ENCODE measurements around the gene SASH1. TPM values are rescaled to one million over a fixed set of nuclear protein-coding genes. Genes with fewer than 3 reads are reported as not detected.

SASH1 gene
- total RNA-seq, 1 donor from 2014 or later, result 70.2 TPM

DNA sequence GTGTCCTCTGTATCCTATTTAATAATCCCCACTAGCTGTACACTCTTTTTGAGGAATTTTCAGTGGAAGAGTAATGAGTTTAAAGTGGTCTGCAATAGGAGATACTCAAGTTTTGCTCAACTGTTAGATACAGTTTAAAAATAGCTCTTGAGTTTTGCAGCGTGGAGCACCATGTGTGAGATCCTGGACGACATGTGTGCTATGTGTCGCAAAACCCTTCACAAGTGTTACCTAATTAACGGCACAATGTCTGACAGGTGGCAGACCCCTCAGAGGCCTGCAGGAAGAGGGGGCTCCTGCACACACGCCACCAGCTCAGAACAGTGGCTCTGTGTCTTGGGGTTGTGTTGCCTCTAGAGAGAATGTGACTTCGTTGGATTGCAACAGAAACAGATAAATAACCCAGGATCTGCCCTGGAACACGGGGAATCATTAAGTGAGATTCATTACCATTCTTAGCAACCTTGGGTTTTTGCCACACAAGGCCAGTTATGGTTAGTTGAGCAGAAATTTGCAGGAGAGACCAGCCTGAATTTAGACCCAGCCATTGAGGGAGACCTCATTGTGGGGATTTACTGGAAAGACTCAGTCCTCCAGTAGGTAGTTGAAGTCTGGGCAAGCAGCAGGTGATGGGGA, 73.8 kb downstream of the SASH1 start:
- no peaks in the 10 kb centered on the region for H3K36me3 ChIP-seq
- H3K27ac ChIP-seq, result no peak overlapping the region
- intact Hi-C loops (cut with DNase I), result loop anchor here (2.0 kb wide), 1 partner anchor 22 kb away; no protein-coding TSS in a partner anchor
- H3K4me1 ChIP-seq, result peaks cover 5 to 24% of the 10 kb centered on the region in 2 donors
- TF ChIP-seq, protein P1, sequence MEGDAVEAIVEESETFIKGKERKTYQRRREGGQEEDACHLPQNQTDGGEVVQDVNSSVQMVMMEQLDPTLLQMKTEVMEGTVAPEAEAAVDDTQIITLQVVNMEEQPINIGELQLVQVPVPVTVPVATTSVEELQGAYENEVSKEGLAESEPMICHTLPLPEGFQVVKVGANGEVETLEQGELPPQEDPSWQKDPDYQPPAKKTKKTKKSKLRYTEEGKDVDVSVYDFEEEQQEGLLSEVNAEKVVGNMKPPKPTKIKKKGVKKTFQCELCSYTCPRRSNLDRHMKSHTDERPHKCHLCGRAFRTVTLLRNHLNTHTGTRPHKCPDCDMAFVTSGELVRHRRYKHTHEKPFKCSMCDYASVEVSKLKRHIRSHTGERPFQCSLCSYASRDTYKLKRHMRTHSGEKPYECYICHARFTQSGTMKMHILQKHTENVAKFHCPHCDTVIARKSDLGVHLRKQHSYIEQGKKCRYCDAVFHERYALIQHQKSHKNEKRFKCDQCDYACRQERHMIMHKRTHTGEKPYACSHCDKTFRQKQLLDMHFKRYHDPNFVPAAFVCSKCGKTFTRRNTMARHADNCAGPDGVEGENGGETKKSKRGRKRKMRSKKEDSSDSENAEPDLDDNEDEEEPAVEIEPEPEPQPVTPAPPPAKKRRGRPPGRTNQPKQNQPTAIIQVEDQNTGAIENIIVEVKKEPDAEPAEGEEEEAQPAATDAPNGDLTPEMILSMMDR (IDR thresholded peaks at IDR 0.05), result no peak
- no peaks in the 10 kb centered on the region for H3K27me3 ChIP-seq
- H3K9me3 ChIP-seq, result no peaks in the 10 kb centered on the region
- H3K4me3 ChIP-seq, result no peak overlapping the region
- no peak for DNase-seq (ENCODE audit: low spot score in 2 of 2)

- Histone ChIP-seq H3K4me3 (no peak overlapping the region), H3K27ac (no peak overlapping the region), H3K4me1 (peaks cover 5 to 24% of the 10 kb centered on the region in 2 donors), H3K27me3 (no peaks in the 10 kb centered on the region), H3K9me3 (no peaks in the 10 kb centered on the region), H3K36me3 (no peaks in the 10 kb centered on the region)
- TF ChIP-seq, protein P1 (IDR thresholded peaks at IDR 0.05), result no peak
- no peak for DNase-seq (ENCODE audit: low spot score in 2 of 2)
- intact Hi-C loops (cut with DNase I), result loop anchor here (2.0 kb wide), 1 partner anchor 22 kb away; no protein-coding TSS in a partner anchor
Observed at GRCh38 chr6:148417045-148417444, 74.4 kb downstream of the SASH1 start.

- Histone ChIP-seq H3K4me1 (peaks cover 5 to 20% of the 10 kb centered on the region in 2 donors), H3K4me3 (no peak overlapping the region), H3K36me3 (no peaks in the 10 kb centered on the region), H3K27ac (no peak overlapping the region), H3K27me3 (no peaks in the 10 kb centered on the region), H3K9me3 (no peaks in the 10 kb centered on the region)
- DNase-seq (ENCODE audit: low spot score in 2 of 2), result no peak
- TF ChIP-seq, protein P1 (IDR thresholded peaks at IDR 0.05), result no peak
- intact Hi-C loops (cut with DNase I), result no loop called here
Observed at GRCh38 chr6:148419430-148419829, 76.8 kb downstream of the SASH1 start.

DNA sequence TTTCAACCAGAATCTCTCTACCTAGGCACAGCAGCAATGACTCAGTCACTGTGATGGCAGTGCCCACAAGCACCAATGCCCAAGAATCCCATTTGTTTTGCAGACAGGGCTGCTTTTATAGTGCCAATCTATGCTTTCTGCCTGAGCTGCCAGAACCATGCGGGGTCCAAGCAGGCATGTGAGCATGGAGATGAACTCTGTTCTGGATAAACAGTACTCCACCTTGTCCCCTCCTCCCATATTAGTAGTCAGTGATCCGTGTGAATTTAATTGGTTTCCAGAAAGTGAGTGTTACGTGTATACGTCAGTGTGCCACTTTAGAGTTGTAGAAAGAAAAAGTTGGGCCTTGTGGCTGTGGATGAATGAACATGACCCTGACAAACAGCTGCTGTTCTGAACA, 79.4 kb downstream of the SASH1 start:
- Histone ChIP-seq H3K27me3 (no peaks in the 10 kb centered on the region), H3K9me3 (no peaks in the 10 kb centered on the region), H3K36me3 (no peaks in the 10 kb centered on the region), H3K4me1 (peaks cover 0 to 5% of the 10 kb centered on the region in 2 donors), H3K27ac (no peak overlapping the region), H3K4me3 (no peak overlapping the region)
- no peak for DNase-seq (ENCODE audit: low spot score in 2 of 2)
- intact Hi-C loops (cut with DNase I), result no loop called here
- TF ChIP-seq, protein P1 (IDR thresholded peaks at IDR 0.05), result no peak

- TF ChIP-seq, protein P1 (IDR thresholded peaks at IDR 0.05), result no peak
- Histone ChIP-seq H3K9me3 (no peaks in the 10 kb centered on the region), H3K36me3 (no peaks in the 10 kb centered on the region), H3K4me3 (no peak overlapping the region), H3K27ac (no peak overlapping the region), H3K27me3 (no peaks in the 10 kb centered on the region), H3K4me1 (peaks cover 0 to 5% of the 10 kb centered on the region in 2 donors)
- DNase-seq (ENCODE audit: low spot score in 2 of 2), result no peak
- intact Hi-C loops (cut with DNase I), result no loop called here
Observed at GRCh38 chr6:148423133-148423532, 80.5 kb downstream of the SASH1 start.
